ENCODE results near the gene F11R.

The F11R gene

GRCh38 chr1:160972939-160973338 lies 48.0 kb downstream of the F11R start:
- no peak for DNase-seq (ENCODE audit: low read depth, low spot score)
- no peak for TF ChIP-seq CTCF (IDR thresholded peaks at IDR 0.05; ENCODE audit: insufficient read depth, low read length, missing control alignments)
- ChIA-PET POLR2A (no interaction called here), CTCF (interaction anchor here (1.1 kb wide), 2 partner anchors 17 to 18 kb away, joined by 3 to 4 read pairs; no protein-coding TSS in a partner anchor)
- H3K4me3 ChIP-seq (ENCODE audit: low read depth, low read length), result no peak overlapping the region

- DNase-seq (ENCODE audit: low read depth, low spot score), result no peak
- CTCF ChIA-PET, result interaction anchor here (1.4 kb wide), 1 partner anchor 18 kb away, joined by 3 read pairs; the partner anchor contains the start of gene ITLN2
- POLR2A ChIA-PET, result no interaction called here
- no peak for TF ChIP-seq CTCF (IDR thresholded peaks at IDR 0.05; ENCODE audit: insufficient read depth, low read length, missing control alignments)
- no peak overlapping the region for H3K4me3 ChIP-seq (ENCODE audit: low read depth, low read length)
These were observed 49.3 kb downstream of the F11R start for GRCh38 chr1:160971618-160972056.

- no peak for TF ChIP-seq CTCF (IDR thresholded peaks at IDR 0.05; ENCODE audit: insufficient read depth, low read length, missing control alignments)
- H3K4me3 ChIP-seq (ENCODE audit: low read depth, low read length), result no peak overlapping the region
- DNase-seq (ENCODE audit: low read depth, low spot score), result no peak
- ChIA-PET CTCF (interaction anchor here (1.0 to 2.5 kb wide), 3 partner anchors 8 to 27 kb away, joined by 3 to 7 read pairs (median 5); no protein-coding TSS in a partner anchor), POLR2A (no interaction called here)
These were observed 57.4 kb downstream of the F11R start for GRCh38 chr1:160963521-160963920.

DNA sequence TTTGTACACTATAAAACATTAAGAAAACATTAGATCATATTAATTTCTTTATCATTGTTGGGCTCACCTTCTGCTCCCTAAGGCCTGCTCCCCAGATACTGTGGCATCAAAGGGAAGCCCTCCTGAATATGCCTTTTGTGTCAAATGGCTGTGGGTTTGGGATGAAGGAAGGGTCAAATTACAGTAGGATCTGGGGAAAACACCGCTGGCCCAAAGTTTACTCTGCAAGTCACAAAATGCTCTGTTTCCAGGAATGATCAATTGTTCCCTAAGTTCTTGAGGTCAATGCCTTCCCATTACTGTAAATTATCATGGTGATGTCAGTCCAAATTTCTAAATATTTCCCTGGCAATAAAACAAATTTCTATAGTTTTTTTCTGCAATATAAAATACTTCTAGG lies 59.5 kb downstream of the F11R start:
- no peak for DNase-seq (ENCODE audit: low read depth, low spot score)
- ChIA-PET CTCF (no interaction called here), POLR2A (no interaction called here)
- TF ChIP-seq CTCF (IDR thresholded peaks at IDR 0.05; ENCODE audit: insufficient read depth, low read length, missing control alignments), result no peak
- H3K4me3 ChIP-seq (ENCODE audit: low read depth, low read length), result no peak overlapping the region

DNA sequence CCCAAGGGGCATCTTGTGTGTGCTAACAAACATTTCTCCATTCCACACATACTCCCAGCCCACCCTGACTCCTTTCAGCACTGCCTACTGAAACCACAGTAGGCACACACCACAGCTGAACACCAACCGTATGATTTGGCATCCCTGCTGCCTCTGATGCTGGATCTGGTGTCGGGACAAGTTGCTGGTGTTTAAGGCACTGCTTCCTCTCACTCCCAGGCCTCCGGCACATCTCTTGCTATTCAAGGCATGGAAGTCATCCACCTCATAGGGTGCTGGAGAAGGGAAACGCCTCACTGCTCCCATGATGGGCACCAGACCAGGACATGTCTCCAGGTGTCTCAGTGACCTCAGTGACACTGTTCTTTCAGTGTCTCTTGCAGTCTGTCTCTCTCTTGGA lies 64.0 kb downstream of the F11R start:
- POLR2A ChIA-PET, result no interaction called here
- DNase-seq (ENCODE audit: low read depth, low spot score), result no peak
- CTCF ChIA-PET, result no interaction called here
- no peak overlapping the region for H3K4me3 ChIP-seq (ENCODE audit: low read depth, low read length)
- TF ChIP-seq CTCF (IDR thresholded peaks at IDR 0.05; ENCODE audit: insufficient read depth, low read length, missing control alignments), result no peak

GRCh38 chr1:160954158-160955104 lies 66.5 kb downstream of the F11R start, which contains the start of gene ITLN2:
ITLN2 (minus strand) TSS chr1:160954809; CDS start chr1:160954741, 68 bp downstream.
- CTCF ChIA-PET, result interaction anchor here (1.1 to 5.9 kb wide), 4 partner anchors 9 to 279 kb away, joined by 3 to 57 read pairs (median 4); no protein-coding TSS in a partner anchor
- POLR2A ChIA-PET, result no interaction called here
- TF ChIP-seq CTCF (IDR thresholded peaks at IDR 0.05; ENCODE audit: insufficient read depth, low read length, missing control alignments), result peak; percentile 59
- no peak for DNase-seq (ENCODE audit: low read depth, low spot score)
- no peak within 1 kb of the TSS for H3K4me3 ChIP-seq (ENCODE audit: low read depth, low read length)
